HCEC 1CT (cell line): ENCODE measurements around the gene FCRL5.
"Not testable (repeated sequence)": the region's sequence is repeated elsewhere in the genome, so short reads cannot be mapped to it uniquely, and the experiment has no call there.

Experiments
- DNase-seq: peaks from one replicate; pipeline ENCODE4 v3.0.0-alpha.2; 2017

FCRL5 gene

DNA sequence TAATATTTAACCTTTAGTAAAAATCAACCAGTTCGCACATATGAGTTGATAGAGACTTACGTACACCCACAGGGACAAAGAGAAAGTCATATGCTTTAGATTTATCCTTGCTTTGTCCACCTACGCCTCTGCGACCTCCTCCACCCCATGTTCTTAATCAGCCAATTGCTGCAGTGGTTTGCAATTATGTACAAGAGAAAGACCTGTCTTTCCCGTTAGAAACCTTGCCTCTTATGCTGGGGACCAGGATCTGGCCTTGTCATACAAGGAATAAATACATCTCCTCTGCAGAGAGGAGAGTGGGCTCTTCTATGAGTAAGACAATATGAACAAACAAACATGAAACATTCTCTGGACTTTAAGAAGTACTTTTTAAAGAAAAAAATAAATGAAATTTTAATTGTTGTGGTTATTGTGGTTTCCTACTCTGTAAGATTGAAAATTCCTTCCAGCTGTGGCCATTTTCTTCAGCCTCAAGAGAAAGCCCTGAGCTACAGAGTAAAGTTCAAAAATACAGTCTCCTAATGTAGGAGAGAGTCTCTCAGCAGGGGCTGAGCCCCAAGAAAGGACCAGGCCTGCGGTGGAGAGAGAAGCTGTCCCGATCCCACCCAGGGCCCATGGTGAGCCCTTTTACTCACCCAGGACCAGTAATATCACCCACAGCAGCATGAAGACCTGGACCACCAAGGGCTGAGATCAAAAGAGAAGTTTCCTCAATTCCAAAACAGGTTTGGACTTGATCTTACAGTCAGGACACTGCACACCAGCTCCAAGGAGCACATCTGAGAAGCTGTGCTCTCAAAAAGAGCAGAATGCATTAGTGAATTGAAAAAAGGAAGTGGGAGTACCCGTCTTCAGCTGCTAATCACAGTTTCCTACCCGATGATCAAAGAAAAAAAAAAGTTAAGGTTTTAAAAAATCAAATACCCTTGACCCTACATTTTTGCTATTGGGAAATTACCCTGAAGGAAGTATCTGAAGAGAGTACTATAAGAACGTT, at the start of gene FCRL5:
Gene FCRL5, minus strand, starts transcription at position 822 of the 1,000 bp plus-strand sequence. Its CDS starts 153 bp downstream, at position 669.
- DNase-seq, result no peak

GRCh38 chr1:157600236-157600635, 47.9 kb upstream of the FCRL5 start:
- DNase-seq, result no peak

GRCh38 chr1:157597959-157598667, 45.8 kb upstream of the FCRL5 start, which contains the start of gene FCRL4:
Gene FCRL4 (minus strand): TSS chr1:157598085. CDS start chr1:157597944, 141 bp downstream.
- DNase-seq, result no peak

DNA sequence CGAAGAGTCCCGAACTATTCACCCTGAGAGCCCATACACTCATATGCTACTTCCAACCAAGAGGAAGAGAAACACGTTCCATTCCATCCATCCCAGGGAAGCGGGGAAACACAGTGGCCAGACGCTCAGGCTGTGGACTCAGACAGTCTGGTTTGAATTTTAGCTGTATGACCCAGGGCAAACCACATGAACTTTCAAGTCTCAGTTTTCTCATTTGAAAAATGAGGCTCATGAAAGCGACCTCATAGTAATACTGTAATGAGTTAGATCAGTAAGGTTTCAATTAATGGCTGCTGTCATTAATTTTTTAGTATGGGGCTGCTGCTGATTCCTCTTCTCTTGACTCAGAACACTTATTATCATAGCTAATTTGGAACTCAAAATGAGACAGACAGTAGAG, 44.1 kb upstream of the FCRL5 start:
- DNase-seq, result no peak

- DNase-seq, result no peak
These were observed 43.0 kb upstream of the FCRL5 start for GRCh38 chr1:157595356-157595755.

GRCh38 chr1:157585984-157586383, 33.7 kb upstream of the FCRL5 start:
- no peak for DNase-seq

DNA sequence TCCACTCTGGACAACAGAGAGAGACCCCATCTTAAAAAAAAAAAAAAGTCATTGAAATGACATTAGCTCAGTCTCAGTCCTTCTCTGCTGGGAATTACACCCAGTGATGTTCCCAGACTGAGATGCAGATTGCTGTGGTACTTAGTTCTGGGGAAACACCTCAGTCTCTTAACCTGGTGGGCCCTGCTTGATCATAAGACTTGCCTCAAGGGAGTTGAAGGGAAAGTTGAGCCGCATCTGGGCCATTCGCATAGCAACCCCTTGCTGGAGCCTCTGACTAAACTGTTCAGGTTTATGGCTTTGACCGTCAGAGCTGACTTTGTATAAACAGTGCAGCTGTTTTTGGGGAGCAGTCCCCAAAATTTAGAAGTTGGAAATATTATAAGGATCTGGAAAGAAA, 32.2 kb upstream of the FCRL5 start:
- DNase-seq, result no peak

DNA sequence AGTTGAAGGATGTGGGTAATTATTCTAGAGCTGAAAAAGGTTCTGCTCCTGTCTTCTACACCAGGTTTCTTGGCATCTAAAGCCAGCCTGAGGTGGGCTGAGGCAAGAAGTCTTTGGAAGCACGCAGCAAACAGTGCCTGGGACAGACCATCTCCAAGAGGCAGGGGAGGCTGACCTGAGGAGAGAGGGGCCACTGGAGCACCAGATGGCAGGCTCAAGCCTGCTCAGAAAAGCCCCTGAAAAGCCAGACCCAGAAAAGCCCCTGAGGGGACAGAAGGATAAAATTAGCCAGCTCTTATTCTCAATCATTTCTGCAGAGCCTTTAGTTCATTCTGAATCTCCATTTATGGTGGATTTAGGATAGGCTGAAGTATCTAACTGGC, 28.5 kb upstream of the FCRL5 start:
- no peak for DNase-seq

- DNase-seq, result peak; percentile 16
These were observed 28.0 kb upstream of the FCRL5 start for GRCh38 chr1:157580179-157580827.

GRCh38 chr1:157577420-157577819, 25.1 kb upstream of the FCRL5 start:
- no peak for DNase-seq

GRCh38 chr1:157575744-157576143, 23.4 kb upstream of the FCRL5 start:
- DNase-seq, result no peak

- DNase-seq, result no peak
These were observed 22.5 kb upstream of the FCRL5 start for GRCh38 chr1:157574836-157575235.

DNA sequence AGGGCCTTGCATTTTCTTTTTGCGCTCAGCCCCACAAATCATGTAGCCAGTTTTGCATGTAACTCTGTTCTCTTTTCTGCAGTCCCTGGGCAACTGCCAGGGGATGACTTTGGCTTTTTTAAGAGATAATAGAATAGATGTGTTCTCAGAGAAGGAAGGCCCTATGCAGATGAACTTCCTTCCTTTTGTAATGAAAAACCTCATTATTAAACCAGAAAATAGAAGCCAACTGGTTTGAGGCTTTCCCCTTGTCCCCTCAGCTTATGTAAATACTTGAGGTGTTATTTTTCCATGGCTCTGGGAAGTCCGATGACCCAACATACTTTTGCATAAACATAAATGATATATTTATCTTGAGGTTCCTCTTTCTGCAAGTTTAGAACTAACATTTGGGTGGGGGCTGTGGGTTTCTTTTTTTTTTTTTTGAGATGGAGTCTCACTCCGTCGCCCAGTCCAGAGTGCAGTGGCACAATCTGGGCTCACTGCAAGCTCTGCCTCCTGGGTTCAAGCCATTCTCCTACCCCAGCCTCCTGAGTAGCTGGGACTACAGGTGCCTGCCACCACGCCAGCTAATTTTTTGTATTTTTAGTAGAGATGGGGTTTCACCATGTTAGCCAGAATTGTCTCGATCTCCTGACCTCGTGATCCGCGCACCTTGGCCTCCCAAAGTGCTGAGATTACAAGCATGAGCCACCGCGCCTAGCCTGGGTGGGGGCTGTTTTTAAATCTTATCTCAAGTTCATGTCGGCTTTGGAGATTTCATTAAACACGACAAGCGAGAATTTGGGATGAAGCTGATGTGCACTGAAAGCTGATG, 14.4 kb upstream of the FCRL5 start:
- no peak for DNase-seq

- no peak for DNase-seq
These were observed 10.2 kb upstream of the FCRL5 start for GRCh38 chr1:157562515-157562914.

GRCh38 chr1:157558119-157558518, 5.8 kb upstream of the FCRL5 start:
- DNase-seq, result no peak

GRCh38 chr1:157548081-157548480, 4.2 kb downstream of the FCRL5 start:
- DNase-seq, result not testable (repeated sequence)

DNA sequence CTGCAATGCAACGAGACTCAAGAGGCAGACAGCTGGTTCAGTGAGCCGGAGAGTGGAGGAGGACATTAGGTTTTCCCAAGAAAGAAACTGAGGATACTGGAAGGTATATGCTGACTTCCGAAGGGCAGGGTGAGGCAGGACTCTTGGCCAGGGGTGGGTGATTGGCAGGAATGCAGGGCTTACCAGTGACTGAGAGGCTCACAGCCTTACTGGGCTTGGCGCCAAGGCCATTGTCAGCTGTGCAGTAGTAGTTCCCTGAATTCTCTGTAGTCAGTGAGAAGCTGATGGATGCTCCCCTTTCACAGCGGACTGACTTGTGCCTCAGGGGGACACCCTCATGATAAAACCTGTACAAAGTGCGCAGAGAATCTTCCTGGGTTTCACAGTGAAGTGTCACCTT, 9.6 kb downstream of the FCRL5 start:
- DNase-seq, result no peak

- DNase-seq, result no peak
These were observed 11.5 kb downstream of the FCRL5 start for GRCh38 chr1:157540852-157541251.

GRCh38 chr1:157540160-157540748, 12.1 kb downstream of the FCRL5 start:
- DNase-seq, result no peak

DNA sequence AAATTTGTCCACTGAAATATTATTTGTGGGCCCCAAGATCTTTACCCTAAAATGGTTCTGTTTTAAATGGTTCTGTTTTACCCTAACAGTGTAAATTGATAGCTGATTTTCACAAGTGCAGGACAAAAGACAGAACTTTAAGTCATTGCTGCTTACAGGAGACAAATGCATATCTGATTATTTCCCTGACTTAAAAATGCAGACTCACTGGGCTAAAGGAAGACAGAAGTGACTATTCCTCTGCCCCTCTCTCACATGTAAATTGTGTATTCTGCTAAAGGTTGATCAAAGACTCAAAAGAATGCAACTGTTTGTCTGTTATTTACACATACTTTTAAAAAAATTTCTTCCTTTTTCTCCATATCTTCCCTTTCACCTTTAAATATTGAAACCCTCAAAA, 12.7 kb downstream of the FCRL5 start:
- DNase-seq, result no peak

DNA sequence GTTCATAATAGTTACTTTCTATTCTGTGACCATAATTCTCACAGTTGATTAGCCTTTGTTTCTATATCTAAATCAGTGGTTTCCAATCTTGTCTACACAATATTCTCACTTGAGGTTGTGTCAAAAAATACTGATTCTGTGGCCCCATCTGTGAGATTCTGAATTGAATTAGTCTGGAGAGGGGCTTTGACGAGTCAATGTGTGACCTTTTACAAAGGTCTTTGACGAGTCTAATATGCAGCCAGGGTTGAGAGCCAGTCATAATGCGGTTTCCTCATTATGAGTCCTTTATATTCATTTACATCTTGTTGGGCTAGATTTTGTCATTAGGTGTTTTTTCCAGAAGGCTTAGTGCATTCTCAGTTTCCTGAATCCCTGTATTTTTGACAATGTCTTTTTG, 19.7 kb downstream of the FCRL5 start:
- DNase-seq, result no peak
